GM23338 (cell line): ENCODE results near the gene MPP3. TPM values are rescaled to one million over a fixed set of nuclear protein-coding genes. Genes with fewer than 3 reads are reported as not detected.
"Not testable (repeated sequence)": the region's sequence is repeated elsewhere in the genome, so short reads cannot be mapped to it uniquely, and the experiment has no call there.

Experiments
- ATAC-seq: fragments of 200-7000 bp; cut with Tn5 transposase; 3 replicates; pipeline ENCODE4 v1.9.1; 2020
- DNase-seq: peaks from one replicate; pipeline ENCODE4 v3.0.0-alpha.2; 2015; ENCODE audit warnings: low spot score
- H2AFZ ChIP-seq: fragments of 200-600 bp; sonication (generic); 2 replicates; pipeline ENCODE4 v1.8.0; 2016; ENCODE audit warnings: antibody characterized with exemption, mild to moderate bottlenecking, moderate library complexity
- H3F3A ChIP-seq: fragments of 200-600 bp; sonication (generic); replicated peaks from 2 replicates; pipeline ENCODE4 v1.8.0; 2017; ENCODE audit warnings: antibody characterized with exemption, mixed run types, low read depth
- H3K27ac ChIP-seq: fragments of 200-600 bp; sonication (generic); 2 replicates; pipeline ENCODE4 v1.6.1; 2016; ENCODE audit warnings: low read depth
- H3K27me3 ChIP-seq: fragments of 200-600 bp; sonication (generic); 2 replicates; pipeline ENCODE4 v1.8.0; 2016; ENCODE audit warnings: mild to moderate bottlenecking, mixed run types, moderate library complexity; ENCODE audit not compliant: insufficient read depth
- H3K36me3 ChIP-seq: fragments of 200-600 bp; sonication (generic); 2 replicates; pipeline ENCODE4 v1.8.0; 2016; ENCODE audit warnings: mild to moderate bottlenecking; ENCODE audit not compliant: insufficient read depth
- H3K4me1 ChIP-seq: fragments of 200-600 bp; sonication (generic); 2 replicates; pipeline ENCODE4 v1.8.0; 2016; ENCODE audit warnings: mild to moderate bottlenecking, moderate library complexity; ENCODE audit not compliant: insufficient read depth
- H3K4me2 ChIP-seq: fragments of 200-600 bp; sonication (generic); 2 replicates; pipeline ENCODE4 v1.7.1; 2017; ENCODE audit warnings: mixed run types
- H3K4me3 ChIP-seq: fragments of 200-600 bp; sonication (generic); 2 replicates; pipeline ENCODE4 v1.6.1; 2016; ENCODE audit warnings: mixed run types
- H3K79me2 ChIP-seq: fragments of 200-600 bp; sonication (generic); replicated peaks from 2 replicates; pipeline ENCODE4 v1.8.0; 2017; ENCODE audit warnings: mild to moderate bottlenecking; ENCODE audit not compliant: insufficient read depth
- H3K9me2 ChIP-seq: fragments of 200-600 bp; sonication (generic); 2 replicates; pipeline ENCODE4 v1.8.0; 2017; ENCODE audit not compliant: insufficient read depth
- H4K20me1 ChIP-seq: fragments of 200-600 bp; sonication (generic); replicated peaks from 2 replicates; pipeline ENCODE4 v1.8.0; 2017; ENCODE audit warnings: mild to moderate bottlenecking; ENCODE audit not compliant: insufficient read depth
- H3K27ac Mint-ChIP-seq: 2 replicates; pipeline ENCODE4 v1.8.0; 2020; ENCODE audit warnings: inconsistent platforms, mild to moderate bottlenecking, moderate library complexity, mixed read lengths
- H3K27me3 Mint-ChIP-seq: 3 replicates; pipeline ENCODE4 v1.8.0; 2022; ENCODE audit warnings: low read depth, mild to moderate bottlenecking, moderate library complexity, mixed read lengths, inconsistent platforms; ENCODE audit not compliant: insufficient read depth, poor library complexity
- H3K36me3 Mint-ChIP-seq: 3 replicates; pipeline ENCODE4 v1.8.0; 2021; ENCODE audit warnings: low read depth, mild to moderate bottlenecking, inconsistent platforms, moderate library complexity, mixed read lengths
- H3K4me1 Mint-ChIP-seq: 3 replicates; pipeline ENCODE4 v1.8.0; 2020; ENCODE audit warnings: mild to moderate bottlenecking, inconsistent platforms, mixed read lengths
- H3K4me3 Mint-ChIP-seq: 3 replicates; pipeline ENCODE4 v1.8.0; 2021; ENCODE audit warnings: moderate library complexity, mild to moderate bottlenecking, inconsistent platforms, mixed read lengths
- H3K9me3 Mint-ChIP-seq: 3 replicates; pipeline ENCODE4 v1.8.0; 2020; ENCODE audit warnings: moderate library complexity, mild to moderate bottlenecking, inconsistent platforms, mixed read lengths
- EZH2 ChIP-seq: fragments of 200-600 bp; sonication (generic); IDR thresholded peaks from one replicate; pipeline ENCODE4 v1.8.0; 2017; ENCODE audit warnings: antibody characterized with exemption, mild to moderate bottlenecking, low read depth; ENCODE audit not compliant: unreplicated experiment
- EZH2phosphoT487 ChIP-seq: fragments of 200-600 bp; sonication (generic); IDR thresholded peaks from one replicate; pipeline ENCODE4 v1.8.1; 2018; ENCODE audit warnings: antibody characterized with exemption; ENCODE audit not compliant: unreplicated experiment
- JUNB ChIP-seq: IDR thresholded peaks from one replicate; pipeline ENCODE4 v1.6.1; 2016; ENCODE audit warnings: antibody characterized with exemption; ENCODE audit not compliant: unreplicated experiment
- POLR2AphosphoS5 ChIP-seq: IDR thresholded peaks from 2 replicates; pipeline ENCODE4 v1.6.1; 2016; ENCODE audit warnings: antibody characterized with exemption, low read depth
- polyA plus RNA-seq: library from polyadenylated mRNA; unstranded; fragments of >200 nt; fragmentation: Nextera tagmentation; extraction: Ambion mirVana; gene quantifications from 2 replicates; pipeline ENCODE4 v1.2.1, GENCODE V29; 2016
- total RNA-seq: library from RNA; depleted of rRNA; stranded (reverse); fragments of >200 nt; shearing (Covaris generic); gene quantifications from 2 replicates; pipeline ENCODE4 v1.2.3, GENCODE V29; 2014
- TF ChIP-seq, protein P1 (sequence below), 2 experiments: fragments of 200-600 bp in 1 of 2; sonication (generic) in 1 of 2; conservative IDR thresholded peaks; 2 replicates each; pipeline versions ENCODE4 v1.5.1 to v1.6.1; 2016 to 2017; ENCODE audit warnings: antibody characterized with exemption in 2 of 2, low read depth in 2 of 2, mild to moderate bottlenecking in 2 of 2, moderate library complexity in 1 of 2
- TF ChIP-seq, protein P2 (sequence below): IDR thresholded peaks from one replicate; pipeline ENCODE4 v1.6.1; 2018; ENCODE audit warnings: antibody characterized with exemption; ENCODE audit not compliant: unreplicated experiment

The MPP3 gene
- total and polyA plus RNA-seq, 2 experiments from 2014 or later: 6.6 to 7.4 TPM

DNA sequence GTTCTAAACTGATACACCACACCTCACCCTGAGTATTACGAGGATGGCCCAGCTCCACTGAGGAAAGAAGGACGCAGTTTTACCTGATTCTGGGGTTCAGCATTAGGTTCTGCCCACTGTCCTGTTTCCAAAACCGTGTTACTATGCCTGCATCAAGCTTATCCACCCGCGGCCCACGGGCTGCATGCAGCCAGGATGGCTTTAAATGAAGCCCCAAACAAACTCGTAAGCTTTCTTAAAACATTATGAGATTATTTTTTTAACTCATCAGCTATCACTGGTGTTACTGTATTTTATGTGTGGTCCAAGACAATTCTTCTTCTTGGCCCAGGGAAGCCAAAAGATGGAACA lies 10.0 kb upstream of the MPP3 start:
- peaks cover 25% of the 10 kb centered on the region for H3K4me1 Mint-ChIP-seq
- H3K79me2 ChIP-seq: no peaks in the 10 kb centered on the region
- H3K27me3 Mint-ChIP-seq: peaks cover 6% of the 10 kb centered on the region
- H3K4me2 ChIP-seq: no peak overlapping the region
- no peaks in the 10 kb centered on the region for H3F3A ChIP-seq
- H3K9me2 ChIP-seq: no peaks in the 10 kb centered on the region
- H3K27ac ChIP-seq: no peak overlapping the region
- no peak overlapping the region for H3K4me3 Mint-ChIP-seq
- no peaks in the 10 kb centered on the region for H3K36me3 ChIP-seq
- H3K27me3 ChIP-seq: peaks cover 7% of the 10 kb centered on the region; the same call in 1 of the 2 replicates
- no peak overlapping the region for H3K4me3 ChIP-seq
- ATAC-seq: no peak
- no peaks in the 10 kb centered on the region for H4K20me1 ChIP-seq
- peaks cover 11% of the 10 kb centered on the region; the same call in 1 of the 2 replicates for H3K4me1 ChIP-seq
- no peaks in the 10 kb centered on the region for H3K36me3 Mint-ChIP-seq
- H3K9me3 Mint-ChIP-seq: no peaks in the 10 kb centered on the region
- TF ChIP-seq, protein P1, sequence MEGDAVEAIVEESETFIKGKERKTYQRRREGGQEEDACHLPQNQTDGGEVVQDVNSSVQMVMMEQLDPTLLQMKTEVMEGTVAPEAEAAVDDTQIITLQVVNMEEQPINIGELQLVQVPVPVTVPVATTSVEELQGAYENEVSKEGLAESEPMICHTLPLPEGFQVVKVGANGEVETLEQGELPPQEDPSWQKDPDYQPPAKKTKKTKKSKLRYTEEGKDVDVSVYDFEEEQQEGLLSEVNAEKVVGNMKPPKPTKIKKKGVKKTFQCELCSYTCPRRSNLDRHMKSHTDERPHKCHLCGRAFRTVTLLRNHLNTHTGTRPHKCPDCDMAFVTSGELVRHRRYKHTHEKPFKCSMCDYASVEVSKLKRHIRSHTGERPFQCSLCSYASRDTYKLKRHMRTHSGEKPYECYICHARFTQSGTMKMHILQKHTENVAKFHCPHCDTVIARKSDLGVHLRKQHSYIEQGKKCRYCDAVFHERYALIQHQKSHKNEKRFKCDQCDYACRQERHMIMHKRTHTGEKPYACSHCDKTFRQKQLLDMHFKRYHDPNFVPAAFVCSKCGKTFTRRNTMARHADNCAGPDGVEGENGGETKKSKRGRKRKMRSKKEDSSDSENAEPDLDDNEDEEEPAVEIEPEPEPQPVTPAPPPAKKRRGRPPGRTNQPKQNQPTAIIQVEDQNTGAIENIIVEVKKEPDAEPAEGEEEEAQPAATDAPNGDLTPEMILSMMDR (conservative IDR thresholded peaks at IDR 0.05; ENCODE audit: low read depth in 2 of 2): no peak
- no peak for TF ChIP-seq EZH2
- no peak for TF ChIP-seq JUNB
- TF ChIP-seq, protein P2, sequence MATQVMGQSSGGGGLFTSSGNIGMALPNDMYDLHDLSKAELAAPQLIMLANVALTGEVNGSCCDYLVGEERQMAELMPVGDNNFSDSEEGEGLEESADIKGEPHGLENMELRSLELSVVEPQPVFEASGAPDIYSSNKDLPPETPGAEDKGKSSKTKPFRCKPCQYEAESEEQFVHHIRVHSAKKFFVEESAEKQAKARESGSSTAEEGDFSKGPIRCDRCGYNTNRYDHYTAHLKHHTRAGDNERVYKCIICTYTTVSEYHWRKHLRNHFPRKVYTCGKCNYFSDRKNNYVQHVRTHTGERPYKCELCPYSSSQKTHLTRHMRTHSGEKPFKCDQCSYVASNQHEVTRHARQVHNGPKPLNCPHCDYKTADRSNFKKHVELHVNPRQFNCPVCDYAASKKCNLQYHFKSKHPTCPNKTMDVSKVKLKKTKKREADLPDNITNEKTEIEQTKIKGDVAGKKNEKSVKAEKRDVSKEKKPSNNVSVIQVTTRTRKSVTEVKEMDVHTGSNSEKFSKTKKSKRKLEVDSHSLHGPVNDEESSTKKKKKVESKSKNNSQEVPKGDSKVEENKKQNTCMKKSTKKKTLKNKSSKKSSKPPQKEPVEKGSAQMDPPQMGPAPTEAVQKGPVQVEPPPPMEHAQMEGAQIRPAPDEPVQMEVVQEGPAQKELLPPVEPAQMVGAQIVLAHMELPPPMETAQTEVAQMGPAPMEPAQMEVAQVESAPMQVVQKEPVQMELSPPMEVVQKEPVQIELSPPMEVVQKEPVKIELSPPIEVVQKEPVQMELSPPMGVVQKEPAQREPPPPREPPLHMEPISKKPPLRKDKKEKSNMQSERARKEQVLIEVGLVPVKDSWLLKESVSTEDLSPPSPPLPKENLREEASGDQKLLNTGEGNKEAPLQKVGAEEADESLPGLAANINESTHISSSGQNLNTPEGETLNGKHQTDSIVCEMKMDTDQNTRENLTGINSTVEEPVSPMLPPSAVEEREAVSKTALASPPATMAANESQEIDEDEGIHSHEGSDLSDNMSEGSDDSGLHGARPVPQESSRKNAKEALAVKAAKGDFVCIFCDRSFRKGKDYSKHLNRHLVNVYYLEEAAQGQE: no peak
- TF ChIP-seq EZH2phosphoT487: no peak
- TF ChIP-seq POLR2AphosphoS5: no peak
- no peak for DNase-seq
- H2AFZ ChIP-seq: no peak overlapping the region
- no peak overlapping the region for H3K27ac Mint-ChIP-seq

DNA sequence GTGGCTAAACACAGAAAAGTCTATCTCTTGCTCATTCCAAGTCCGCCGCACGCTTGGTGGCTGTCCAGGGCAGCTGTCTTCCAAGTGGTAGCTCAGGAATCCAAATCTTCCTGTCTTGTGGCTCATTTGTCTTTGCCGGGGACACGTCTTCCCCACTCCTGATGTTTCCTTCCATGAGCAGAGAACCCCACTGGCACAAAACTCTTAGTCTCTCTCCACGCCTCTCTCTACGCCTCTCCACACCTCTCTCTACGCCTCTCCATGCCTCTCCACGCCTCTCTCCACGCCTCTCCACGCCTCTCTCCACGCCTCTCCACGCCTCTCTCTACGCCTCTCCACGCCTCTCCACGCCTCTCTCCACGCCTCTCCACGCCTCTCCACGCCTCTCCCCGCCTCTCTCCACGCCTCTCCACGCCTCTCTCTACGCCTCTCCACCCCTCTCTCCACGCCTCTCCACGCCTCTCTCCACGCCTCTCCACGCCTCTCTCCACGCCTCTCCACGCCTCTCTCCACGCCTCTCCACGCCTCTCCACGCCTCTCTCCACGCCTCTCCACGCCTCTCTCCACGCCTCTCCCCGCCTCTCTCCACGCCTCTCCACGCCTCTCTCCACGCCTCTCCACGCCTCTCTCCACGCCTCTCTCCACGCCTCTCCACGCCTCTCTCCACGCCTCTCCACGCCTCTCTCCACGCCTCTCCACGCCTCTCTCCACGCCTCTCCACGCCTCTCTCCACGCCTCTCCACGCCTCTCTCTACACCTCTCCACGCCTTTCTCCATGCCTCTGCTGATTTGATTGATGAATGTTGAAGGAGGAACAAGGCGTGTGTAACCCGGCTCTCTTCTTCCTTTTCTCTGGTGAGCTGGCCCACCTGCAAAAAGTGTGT lies 9.4 kb upstream of the MPP3 start:
- peaks cover 21% of the 10 kb centered on the region for H3K4me1 Mint-ChIP-seq
- not testable (repeated sequence) for H3K9me2 ChIP-seq, H3K27me3 ChIP-seq, H3K9me3 Mint-ChIP-seq, H4K20me1 ChIP-seq, H3K36me3 ChIP-seq, H3F3A ChIP-seq, H3K36me3 Mint-ChIP-seq, H2AFZ ChIP-seq, ATAC-seq, H3K27ac Mint-ChIP-seq, H3K27ac ChIP-seq, DNase-seq, H3K4me1 ChIP-seq, H3K4me3 Mint-ChIP-seq, H3K4me3 ChIP-seq, H3K4me2 ChIP-seq, H3K79me2 ChIP-seq, H3K27me3 Mint-ChIP-seq
